Stimulated activated CD4-positive, alpha-beta T cell treated with anti-CD3 and anti-CD28 coated beads, Interleukin-4, amount 100 ng/mL, for 48 hours (primary cell): ENCODE measurements around the gene IL31.

Experiments used
- DNase-seq, 2 donors: peaks; one replicate each; pipeline ENCODE4 v3.0.0-alpha.2; 2020; ENCODE audit warnings: low read depth in 2 of 2

Gene IL31

DNA sequence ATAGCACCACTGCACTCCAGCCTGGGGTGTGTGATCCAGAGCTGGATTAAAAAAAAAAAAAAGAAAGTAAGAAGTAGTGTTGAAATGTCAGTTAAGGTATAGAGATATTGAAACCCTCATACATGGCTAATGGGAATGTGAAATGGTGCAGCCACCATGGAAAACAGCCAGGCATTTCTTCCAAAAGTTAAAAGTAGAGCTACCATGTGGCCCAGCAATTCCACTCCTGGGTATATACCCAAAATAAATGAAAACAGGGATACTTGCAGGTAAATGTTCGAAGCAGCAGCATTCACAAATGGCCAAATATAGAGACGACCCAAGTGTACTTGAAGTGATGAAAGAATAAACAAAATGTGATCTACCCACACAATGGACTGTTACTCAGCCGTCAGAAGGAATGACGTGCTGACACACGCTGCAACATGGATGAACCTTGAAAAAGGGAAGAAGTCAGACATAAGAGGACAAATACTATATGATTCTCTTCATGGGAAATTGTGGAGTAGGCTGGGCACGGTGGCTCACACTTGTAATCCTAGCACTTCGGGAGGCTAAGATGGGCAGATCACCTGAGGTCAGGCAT lies 15.2 kb downstream of the IL31 start:
- no peak for DNase-seq

DNA sequence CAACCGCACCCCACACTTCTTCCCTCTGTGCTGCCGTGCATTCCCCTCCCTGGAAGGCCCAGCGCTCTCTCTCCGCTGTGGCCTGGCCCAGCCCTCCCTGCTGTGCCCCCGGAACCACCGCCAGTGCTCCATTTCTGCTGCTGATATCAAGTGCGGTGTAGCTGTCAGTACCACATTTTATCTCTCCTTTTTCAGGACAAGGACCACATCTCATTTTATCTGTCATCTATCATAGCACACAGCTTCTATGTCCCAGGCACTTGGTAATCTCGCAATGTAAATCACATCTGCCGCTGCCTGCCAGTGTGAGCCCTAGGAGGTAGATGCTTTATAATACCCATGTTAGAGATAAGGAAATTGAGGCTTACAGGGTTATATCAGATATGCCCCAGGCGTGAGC lies 18.3 kb downstream of the IL31 start:
- no peak for DNase-seq

- DNase-seq = no peak
Measured at GRCh38 chr12:122152754-122153153, 21.3 kb downstream of the IL31 start.

GRCh38 chr12:122150127-122150681 lies 23.8 kb downstream of the IL31 start:
- no peak for DNase-seq

- no peak for DNase-seq
Measured at GRCh38 chr12:122148657-122149056, 25.4 kb downstream of the IL31 start.

GRCh38 chr12:122147514-122148290 lies 26.3 kb downstream of the IL31 start:
- DNase-seq = no peak

DNA sequence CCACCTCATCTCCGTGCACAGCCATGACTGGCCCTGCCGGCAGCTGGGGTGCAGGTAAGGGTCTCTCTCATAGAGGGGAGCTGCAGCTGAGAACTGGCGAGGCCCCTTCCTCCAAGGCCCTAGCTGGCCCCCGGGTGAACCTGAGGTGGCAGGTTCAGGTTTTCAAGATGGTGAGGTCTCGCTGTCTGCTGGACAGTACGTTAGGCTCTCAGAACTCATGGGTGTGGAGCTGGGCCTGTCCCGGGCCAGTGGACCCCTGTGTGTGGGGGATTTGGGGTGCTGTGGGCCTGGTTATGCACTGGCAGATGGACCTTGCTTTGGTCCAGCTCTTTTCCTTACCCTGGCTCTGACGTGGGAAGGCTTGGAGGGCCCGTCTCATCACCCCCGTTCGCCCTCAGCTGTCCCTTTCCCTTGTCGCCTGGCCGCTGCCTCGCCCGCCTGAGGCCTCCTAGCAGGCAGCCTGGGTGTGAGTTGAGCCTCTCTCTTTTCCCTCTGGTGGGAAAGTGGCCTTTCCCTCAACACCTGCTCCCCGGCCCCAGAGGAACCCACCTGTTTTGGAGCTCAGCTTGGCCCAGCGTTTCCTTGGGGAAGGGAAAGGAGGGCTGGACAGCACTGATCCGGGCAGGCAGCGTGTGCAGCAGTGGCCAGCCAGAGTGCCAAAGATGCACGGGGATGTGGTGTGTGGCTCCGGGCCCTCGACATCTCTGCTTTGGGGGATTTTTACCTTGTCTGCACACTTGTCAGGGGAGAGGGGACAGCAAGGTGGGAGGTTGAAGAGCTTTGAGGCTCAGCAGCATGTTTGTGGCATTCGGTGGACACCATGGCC lies 28.3 kb downstream of the IL31 start:
- no peak for DNase-seq

DNA sequence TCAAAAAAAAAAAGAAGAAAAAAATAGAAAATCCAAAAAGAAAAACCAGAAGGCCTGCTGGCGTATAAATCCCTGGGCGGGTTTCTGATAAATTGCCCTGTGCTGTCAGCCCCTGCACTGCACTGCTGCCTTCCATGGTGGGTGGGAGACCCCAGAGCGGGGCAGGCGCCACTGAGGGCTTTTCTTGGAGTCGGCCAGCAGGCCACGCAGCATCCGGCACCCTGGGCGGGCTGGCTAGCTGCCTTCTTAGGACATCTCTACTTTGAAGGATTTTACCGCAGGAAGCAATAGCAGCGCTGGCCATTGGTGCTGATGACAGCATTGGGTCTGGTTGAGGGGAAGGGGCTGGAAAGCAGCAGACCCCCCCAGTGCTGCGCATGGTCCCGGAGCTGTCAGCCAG lies 29.1 kb downstream of the IL31 start:
- no peak for DNase-seq

DNA sequence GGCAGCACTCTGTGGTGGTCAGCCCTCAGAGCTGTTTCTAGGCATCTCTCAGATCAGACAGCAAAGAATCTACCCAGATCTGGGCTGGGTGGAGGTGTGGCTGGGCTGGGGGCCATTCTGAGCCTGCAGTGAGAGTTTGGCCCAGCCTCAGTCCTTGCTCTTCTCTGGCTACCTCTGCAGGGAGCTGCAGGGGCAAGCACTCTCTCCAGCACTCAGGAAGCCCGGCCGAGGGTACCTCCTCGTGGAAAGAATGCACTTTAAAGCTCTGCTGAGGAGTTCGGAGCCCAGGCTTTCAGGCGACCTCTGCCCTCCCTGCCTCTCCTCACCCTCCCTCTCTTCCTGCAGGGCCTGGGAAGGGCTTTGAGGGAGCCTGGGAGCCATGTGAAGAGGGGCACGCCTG lies 31.2 kb downstream of the IL31 start:
- DNase-seq = no peak

DNA sequence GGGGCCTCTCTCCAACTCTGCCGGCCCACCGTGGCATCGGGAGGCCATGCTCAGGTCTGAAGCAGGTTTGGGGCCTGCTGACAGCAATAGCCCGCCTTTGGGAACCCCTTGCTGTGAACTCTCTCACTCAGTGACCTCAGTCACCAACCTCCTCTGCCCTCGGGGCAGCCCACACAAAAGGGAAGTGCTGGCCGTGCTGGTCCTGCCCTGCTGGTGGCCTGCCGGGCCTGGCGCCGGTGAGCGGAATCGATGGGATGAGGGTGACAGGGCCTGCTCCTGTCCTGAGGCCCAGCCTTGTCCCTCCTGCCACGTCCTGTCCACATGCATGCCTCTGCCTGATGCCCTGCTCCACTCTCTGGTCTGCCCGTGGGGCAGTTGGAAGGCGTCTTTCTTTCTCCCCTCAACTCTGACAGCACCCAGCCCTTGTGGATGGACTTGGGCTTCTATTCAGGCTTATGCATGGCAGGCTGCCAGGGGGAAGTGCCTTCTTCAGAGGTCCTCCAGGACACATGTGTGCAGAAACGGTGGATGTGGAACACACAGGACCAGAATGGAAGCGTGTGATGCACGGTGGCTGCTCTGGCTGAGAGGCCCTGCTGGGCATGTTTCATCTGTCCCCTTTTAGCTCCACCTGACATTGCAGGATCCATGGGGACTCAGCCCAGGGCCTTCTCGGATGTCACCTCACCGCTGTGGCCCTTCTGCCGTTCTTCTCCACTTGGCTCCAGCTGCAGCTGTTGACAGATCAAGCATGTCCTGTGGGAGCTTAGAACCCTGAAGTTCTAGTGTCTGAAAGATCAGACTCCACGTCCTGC lies 31.9 kb downstream of the IL31 start:
- DNase-seq = no peak

DNA sequence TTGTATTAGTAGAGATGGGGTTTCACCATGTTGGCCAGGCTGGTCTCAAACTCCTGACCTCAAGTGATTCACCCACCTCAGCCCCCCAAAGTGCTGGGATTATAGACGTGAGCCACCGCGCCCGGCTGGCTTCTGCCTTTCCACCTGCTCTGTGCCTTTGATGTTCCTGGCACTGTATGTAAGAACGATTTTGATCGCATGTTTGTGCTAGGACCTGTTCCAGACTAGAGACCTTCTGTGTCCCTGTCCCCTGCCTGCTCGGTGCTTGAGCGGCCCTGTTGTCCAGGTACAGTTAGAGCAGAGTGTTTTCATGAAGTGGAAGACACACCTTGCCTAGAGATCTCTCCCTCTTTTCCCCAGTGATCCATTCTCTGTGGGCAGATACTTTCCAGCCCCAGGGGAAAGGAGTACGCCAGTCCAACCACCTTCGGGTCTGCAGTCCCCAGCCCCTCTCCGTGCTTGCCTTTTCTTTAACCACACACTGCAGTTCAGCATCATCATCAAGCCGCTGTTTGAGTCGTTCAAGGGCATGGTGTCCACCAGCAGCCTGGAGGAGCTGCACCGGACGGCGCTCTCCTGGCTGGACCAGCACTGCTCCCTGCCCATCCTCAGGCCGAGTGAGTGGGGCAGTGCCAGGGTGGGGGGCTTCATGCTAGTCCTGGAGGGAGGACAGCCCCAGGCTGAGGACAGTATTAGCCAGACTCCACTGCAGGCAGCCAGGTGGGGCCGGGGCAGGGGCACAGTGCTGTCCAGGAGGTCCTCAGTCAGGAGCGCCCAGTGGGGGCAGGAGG lies 33.4 kb downstream of the IL31 start:
- no peak for DNase-seq

GRCh38 chr12:122139941-122140340 lies 34.1 kb downstream of the IL31 start:
- no peak for DNase-seq

DNA sequence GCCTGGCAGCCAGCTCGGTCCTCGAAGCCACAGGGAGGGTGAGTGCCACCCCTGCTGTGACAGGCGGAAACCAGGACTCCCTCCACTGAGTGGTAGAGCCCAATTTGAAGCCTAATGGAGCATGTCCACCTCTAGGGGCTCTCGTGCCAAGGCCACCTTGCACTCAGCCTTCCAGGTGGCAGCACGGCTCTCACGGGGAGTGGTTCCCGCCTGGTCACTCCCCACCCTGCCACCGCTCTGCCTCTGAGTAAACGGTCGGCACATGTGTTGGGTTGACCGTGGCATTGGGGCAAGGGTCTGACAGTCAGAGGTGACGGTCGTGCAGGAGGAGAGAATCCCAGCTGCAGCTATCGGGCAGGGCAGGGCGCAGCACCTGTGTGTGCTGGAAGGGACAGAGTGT lies 34.8 kb downstream of the IL31 start:
- DNase-seq = no peak

DNA sequence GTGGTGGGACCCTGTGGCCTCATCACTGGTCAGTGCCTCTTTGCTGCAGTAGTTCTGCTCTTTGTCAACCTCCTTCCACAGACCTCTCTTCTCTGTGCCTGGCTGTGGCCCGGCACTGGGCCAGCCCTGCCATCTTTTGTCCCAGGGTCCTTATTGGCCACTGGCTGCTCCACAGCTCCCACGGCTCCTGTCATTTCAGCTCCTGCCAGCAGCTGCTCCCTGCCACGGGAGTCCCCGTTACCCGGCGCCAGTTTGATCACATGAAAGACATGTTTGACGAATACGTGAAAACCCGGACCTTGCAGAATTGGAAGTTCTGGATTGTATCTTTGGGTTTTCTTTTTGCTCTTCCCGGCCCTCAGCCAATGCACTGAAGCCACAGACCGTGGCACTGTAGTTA lies 35.4 kb downstream of the IL31 start:
- DNase-seq = no peak

DNA sequence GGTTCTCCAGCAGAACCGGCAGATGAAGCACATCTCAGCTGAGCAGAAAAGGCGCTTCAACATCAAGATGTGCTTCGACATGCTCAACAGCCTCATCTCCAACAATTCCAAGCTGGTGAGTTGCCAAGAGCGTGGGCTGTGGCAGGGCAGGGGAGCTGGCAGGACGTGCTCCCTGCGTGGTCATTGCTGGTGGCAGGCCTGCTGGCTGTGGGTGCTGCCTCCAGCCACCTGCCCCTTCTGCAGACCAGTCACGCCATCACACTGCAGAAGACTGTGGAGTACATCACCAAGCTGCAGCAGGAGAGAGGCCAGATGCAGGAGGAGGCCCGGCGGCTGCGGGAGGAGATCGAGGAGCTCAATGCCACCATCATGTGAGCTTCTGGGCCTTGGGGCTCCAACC lies 35.8 kb downstream of the IL31 start:
- DNase-seq = no peak

DNA sequence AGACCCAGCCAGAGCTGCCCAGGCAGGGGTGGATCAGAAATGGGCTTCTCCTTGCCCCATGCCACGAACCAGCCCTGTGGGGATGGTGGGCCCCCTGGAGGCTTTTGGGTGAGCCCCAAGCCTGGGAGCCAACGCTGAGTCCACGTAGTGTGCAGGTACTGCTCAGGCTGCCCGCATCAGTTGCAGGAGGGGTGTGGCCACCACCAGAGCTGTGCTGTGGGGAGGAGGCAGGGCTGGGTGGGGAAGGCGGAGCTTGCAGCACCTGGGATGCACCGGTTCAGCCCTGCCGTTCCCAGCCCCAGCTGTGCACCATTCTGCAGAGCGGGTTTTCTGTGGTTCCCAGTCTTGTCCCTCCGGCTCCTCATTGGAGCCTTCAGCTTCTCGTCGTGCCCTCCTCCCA lies 36.3 kb downstream of the IL31 start:
- no peak for DNase-seq

- no peak for DNase-seq
Measured at GRCh38 chr12:122137229-122137628, 36.8 kb downstream of the IL31 start.

- no peak for DNase-seq
Measured at GRCh38 chr12:122135437-122136031, 38.5 kb downstream of the IL31 start.

DNA sequence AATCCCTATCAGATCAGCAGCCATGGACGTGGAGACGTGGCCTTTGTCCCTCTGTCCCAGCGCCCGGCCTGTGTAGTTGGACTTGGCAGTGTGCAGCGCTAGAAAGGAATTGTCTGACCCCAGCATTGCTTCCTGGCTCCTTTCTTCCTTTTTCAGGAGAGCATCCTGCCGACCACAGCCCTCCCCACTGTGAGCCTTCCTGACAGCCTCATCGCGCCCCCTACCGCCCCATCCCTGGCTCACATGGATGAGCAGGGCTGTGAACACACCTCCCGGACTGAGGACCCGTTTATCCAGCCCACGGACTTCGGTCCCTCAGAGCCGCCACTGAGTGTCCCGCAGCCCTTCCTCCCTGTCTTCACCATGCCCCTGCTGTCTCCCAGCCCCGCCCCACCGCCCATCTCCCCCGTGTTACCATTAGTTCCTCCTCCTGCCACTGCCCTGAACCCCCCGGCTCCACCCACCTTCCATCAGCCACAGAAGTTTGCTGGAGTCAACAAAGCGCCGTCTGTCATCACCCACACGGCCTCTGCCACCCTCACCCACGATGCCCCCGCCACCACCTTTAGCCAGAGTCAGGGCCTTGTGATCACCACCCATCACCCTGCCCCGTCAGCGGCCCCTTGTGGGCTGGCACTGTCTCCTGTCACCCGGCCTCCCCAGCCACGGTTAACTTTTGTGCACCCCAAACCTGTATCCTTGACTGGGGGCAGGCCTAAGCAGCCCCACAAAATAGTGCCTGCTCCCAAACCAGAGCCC lies 40.6 kb downstream of the IL31 start:
- no peak for DNase-seq

GRCh38 chr12:122130150-122130549 lies 43.9 kb downstream of the IL31 start:
- no peak for DNase-seq
